ENCODE measurements around the gene NNAT.
A peak's percentile ranks its signal among the peaks of the same experiment; 100 is the strongest.
"Not testable (repeated sequence)": the region's sequence is repeated elsewhere in the genome, so short reads cannot be mapped to it uniquely, and the experiment has no call there.

NNAT gene

GRCh38 chr20:37524859-37525708, 4.0 kb downstream of the NNAT start:
- DNase-seq (ENCODE audit: low read depth), result no peak

GRCh38 chr20:37525810-37526209, 4.8 kb downstream of the NNAT start:
- DNase-seq (ENCODE audit: low read depth), result no peak

GRCh38 chr20:37526238-37526838, 5.3 kb downstream of the NNAT start:
- DNase-seq (ENCODE audit: low read depth), result no peak

GRCh38 chr20:37526839-37527637, 6.0 kb downstream of the NNAT start:
- no peak for DNase-seq (ENCODE audit: low read depth)

GRCh38 chr20:37527638-37528445, 6.8 kb downstream of the NNAT start, which contains the start of gene BLCAP:
BLCAP (minus strand) TSS chr20:37527876; CDS start chr20:37519174, 8,702 bp downstream.
- DNase-seq (ENCODE audit: low read depth), result peak; percentile 86

- no peak for DNase-seq (ENCODE audit: low read depth)
Measured at GRCh38 chr20:37528446-37529213, 7.6 kb downstream of the NNAT start.

- no peak for DNase-seq (ENCODE audit: low read depth)
Measured at GRCh38 chr20:37529214-37529967, 8.3 kb downstream of the NNAT start.

- no peak for DNase-seq (ENCODE audit: low read depth)
Measured at GRCh38 chr20:37529968-37530600, 9.0 kb downstream of the NNAT start.

GRCh38 chr20:37530696-37531095, 9.6 kb downstream of the NNAT start:
- no peak for DNase-seq (ENCODE audit: low read depth)

GRCh38 chr20:37531856-37532255, 10.8 kb downstream of the NNAT start:
- no peak for DNase-seq (ENCODE audit: low read depth)

- DNase-seq (ENCODE audit: low read depth), result no peak
Measured at GRCh38 chr20:37533154-37533715, 12.2 kb downstream of the NNAT start.

GRCh38 chr20:37534401-37535157, 13.5 kb downstream of the NNAT start:
- DNase-seq (ENCODE audit: low read depth), result no peak

GRCh38 chr20:37535443-37536132, 14.5 kb downstream of the NNAT start:
- no peak for DNase-seq (ENCODE audit: low read depth)

- no peak for DNase-seq (ENCODE audit: low read depth)
Measured at GRCh38 chr20:37537505-37537904, 16.5 kb downstream of the NNAT start.

GRCh38 chr20:37538003-37538402, 17.0 kb downstream of the NNAT start:
- no peak for DNase-seq (ENCODE audit: low read depth)

- DNase-seq (ENCODE audit: low read depth), result no peak
Measured at GRCh38 chr20:37539424-37539823, 18.4 kb downstream of the NNAT start.

GRCh38 chr20:37540001-37540400, 19.0 kb downstream of the NNAT start:
- DNase-seq (ENCODE audit: low read depth), result no peak

- not testable (repeated sequence) for DNase-seq (ENCODE audit: low read depth)
Measured at GRCh38 chr20:37540838-37541237, 19.8 kb downstream of the NNAT start.

All from activated T-helper 1 cell treated with Interleukin-2 at 50 U/mL for 16 hours (primary cell).